D341Med (cell line): ENCODE data around the gene SLC6A20.

ENCODE experiments used
- DNase-seq: peaks from one replicate; pipeline ENCODE4 v3.0.0; 2012; ENCODE audit warnings: low spot score

The SLC6A20 gene

GRCh38 chr3:45778761-45779201 lies 17.6 kb downstream of the SLC6A20 start:
- no peak for DNase-seq

- peak; percentile 24 for DNase-seq
Observed at GRCh38 chr3:45777746-45778386, 18.5 kb downstream of the SLC6A20 start.

- peak; percentile 24 for DNase-seq
Observed at GRCh38 chr3:45777111-45777745, 19.1 kb downstream of the SLC6A20 start.

- DNase-seq: peak; percentile 15
Observed at GRCh38 chr3:45776611-45777010, 19.7 kb downstream of the SLC6A20 start.

GRCh38 chr3:45776301-45776595 lies 20.1 kb downstream of the SLC6A20 start:
- DNase-seq: peak; percentile 12

- DNase-seq: peak; percentile 18
Observed at GRCh38 chr3:45775571-45776300, 20.6 kb downstream of the SLC6A20 start.

GRCh38 chr3:45774581-45775521 lies 21.5 kb downstream of the SLC6A20 start:
- DNase-seq: peak; percentile 15

- peak; percentile 10 for DNase-seq
Observed at GRCh38 chr3:45773714-45774449, 22.5 kb downstream of the SLC6A20 start.

- DNase-seq: peak; percentile 9
Observed at GRCh38 chr3:45773072-45773471, 23.3 kb downstream of the SLC6A20 start.

GRCh38 chr3:45772341-45773035 lies 23.8 kb downstream of the SLC6A20 start:
- DNase-seq: peak; percentile 13

GRCh38 chr3:45771831-45772230 lies 24.5 kb downstream of the SLC6A20 start:
- DNase-seq: peak; percentile 4

- DNase-seq: peak; percentile 10
Observed at GRCh38 chr3:45771166-45771775, 25.1 kb downstream of the SLC6A20 start.

GRCh38 chr3:45765958-45766357 lies 30.4 kb downstream of the SLC6A20 start:
- DNase-seq: peak; percentile 5

- peak; percentile 6 for DNase-seq
Observed at GRCh38 chr3:45765266-45765851, 31.0 kb downstream of the SLC6A20 start.

- DNase-seq: no peak
Observed at GRCh38 chr3:45763303-45763675, 33.0 kb downstream of the SLC6A20 start.

GRCh38 chr3:45762647-45763302 lies 33.6 kb downstream of the SLC6A20 start:
- no peak for DNase-seq

- peak; percentile 22 for DNase-seq
Observed at GRCh38 chr3:45761831-45762230, 34.5 kb downstream of the SLC6A20 start.

- DNase-seq: peak; percentile 83
Observed at GRCh38 chr3:45760878-45761711, 35.2 kb downstream of the SLC6A20 start.

GRCh38 chr3:45759851-45760250 lies 36.5 kb downstream of the SLC6A20 start:
- no peak for DNase-seq
